Endothelial cell of umbilical vein (primary cell): ENCODE data around the gene TYSND1. TPM values are rescaled to one million over a fixed set of nuclear protein-coding genes. Genes with fewer than 3 reads are reported as not detected.

ENCODE experiments used
- BruUV-seq: library from RNA; stranded (reverse); fragments of 400-500 nt; replicated peaks from 2 replicates; lab custom pipeline; 2021; lab: Mats Ljungman, UMichigan
- CTCF ChIA-PET: fragments of 300-600, 350-600 bp; sonication (Branson Sonifier 250); formaldehyde crosslinking; loops from one replicate; lab custom pipeline; 2021; ENCODE audit warnings: antibody characterized with exemption, inconsistent platforms; lab: Charles Lee
- POLR2A ChIA-PET: fragments of 300-600, 350-600 bp; sonication (Branson Sonifier 250); formaldehyde crosslinking; loops from one replicate; lab custom pipeline; 2021; ENCODE audit warnings: antibody characterized with exemption, inconsistent platforms; lab: Charles Lee
- DNase-seq: peaks from one replicate; pipeline ENCODE4 v3.0.0-alpha.2; 2011; ENCODE audit warnings: low read depth, low spot score
- FAIRE-seq: peaks from 2 replicates; lab custom pipeline; 2011; peaks lifted over from hg19 to GRCh38; lab: Jason Lieb, UNC
- H2AFZ ChIP-seq: 2 replicates; pipeline ENCODE4 v1.6.0; 2012; ENCODE audit warnings: low read depth, low read length, control low read depth, inconsistent platforms
- H3K27ac ChIP-seq: 2 replicates; pipeline ENCODE4 v1.5.1; 2011; ENCODE audit warnings: low read depth, mild to moderate bottlenecking, control low read depth, low read length, moderate library complexity; ENCODE audit not compliant: insufficient read depth
- H3K27me3 ChIP-seq, 2 experiments: 2 replicates each; pipeline versions ENCODE4 v1.6.0 to v1.6.1; 2011; ENCODE audit warnings: low read length in 2 of 2, mixed read lengths in 1 of 2; ENCODE audit not compliant: control insufficient read depth in 2 of 2, insufficient read depth in 2 of 2
- H3K36me3 ChIP-seq, 2 experiments: 2 replicates in 1 of 2; 3 replicates in 1 of 2; pipeline ENCODE4 v1.5.1; 2011; ENCODE audit warnings: low read length in 2 of 2, mild to moderate bottlenecking in 1 of 2, moderate library complexity in 1 of 2; ENCODE audit not compliant: control insufficient read depth in 2 of 2, insufficient read depth in 2 of 2; ENCODE audit errors: extremely low read depth in 1 of 2
- H3K4me1 ChIP-seq: 3 replicates; pipeline ENCODE4 v1.5.1; 2011; ENCODE audit warnings: mild to moderate bottlenecking, low read length; ENCODE audit not compliant: control insufficient read depth, insufficient read depth; ENCODE audit errors: extremely low read depth
- H3K4me2 ChIP-seq: 2 replicates; pipeline ENCODE4 v1.6.1; 2011; ENCODE audit warnings: low read length, control low read depth, mixed read lengths; ENCODE audit not compliant: insufficient read depth
- H3K4me3 ChIP-seq, 3 experiments: fragments of 200-600 bp in 1 of 3; sonication (generic), shearing (Covaris generic) in 1 of 3; replicated peaks in 1 of 3; 2 replicates each; pipeline ENCODE4 v1.5.1; 2011 to 2016; ENCODE audit warnings: control low read depth in 3 of 3, low read length in 3 of 3, mild to moderate bottlenecking in 2 of 3, inconsistent platforms in 1 of 3, low read depth in 1 of 3, moderate library complexity in 1 of 3; ENCODE audit not compliant: insufficient read depth in 1 of 3
- H3K79me2 ChIP-seq: 2 replicates; pipeline ENCODE4 v1.6.0; 2012; ENCODE audit warnings: low read length, inconsistent platforms; ENCODE audit not compliant: control insufficient read depth, insufficient read depth
- H3K9ac ChIP-seq: replicated peaks from 2 replicates; pipeline ENCODE3; 2011; ENCODE audit warnings: low read length, control low read depth; ENCODE audit not compliant: insufficient read depth; ENCODE audit errors: extremely low read depth
- H3K9me1 ChIP-seq: replicated peaks from 3 replicates; pipeline ENCODE4 v1.6.0; 2011; ENCODE audit warnings: mild to moderate bottlenecking, low read length; ENCODE audit not compliant: control insufficient read depth, insufficient read depth; ENCODE audit errors: extremely low read depth
- H3K9me3 ChIP-seq: replicated peaks from 2 replicates; pipeline ENCODE4 v1.5.1; 2012; ENCODE audit warnings: low read length, inconsistent platforms; ENCODE audit not compliant: control insufficient read depth, insufficient read depth
- H4K20me1 ChIP-seq: replicated peaks from 2 replicates; pipeline ENCODE3; 2011; ENCODE audit warnings: mild to moderate bottlenecking, low read length; ENCODE audit not compliant: control insufficient read depth, insufficient read depth; ENCODE audit errors: extremely low read depth
- EZH2 ChIP-seq: IDR thresholded peaks from 2 replicates; pipeline ENCODE4 v1.6.1; 2012; ENCODE audit warnings: borderline replicate concordance, low read depth, mild to moderate bottlenecking, moderate library complexity, low read length, inconsistent platforms; ENCODE audit not compliant: severe bottlenecking
- FOS ChIP-seq: IDR thresholded peaks from 2 replicates; pipeline ENCODE4 v1.6.1; 2011; ENCODE audit warnings: mild to moderate bottlenecking, low read length, moderate library complexity, borderline replicate concordance; ENCODE audit not compliant: insufficient read depth
- GATA2 ChIP-seq: IDR thresholded peaks from 2 replicates; pipeline ENCODE4 v1.7.0; 2011; ENCODE audit warnings: low read depth, mild to moderate bottlenecking, moderate library complexity, mixed read lengths, low read length; ENCODE audit not compliant: insufficient read length, insufficient read depth
- JUN ChIP-seq: IDR thresholded peaks from 2 replicates; pipeline ENCODE4 v1.6.1; 2011; ENCODE audit warnings: borderline replicate concordance, low read depth; ENCODE audit not compliant: insufficient read length, insufficient read depth
- MAX ChIP-seq: IDR thresholded peaks from 2 replicates; pipeline ENCODE4 v1.6.1; 2011; ENCODE audit not compliant: insufficient read depth, insufficient read length
- MYC ChIP-seq: IDR thresholded peaks from one replicate; pipeline ENCODE4 v1.6.1; 2011; ENCODE audit warnings: mild to moderate bottlenecking, low read depth, low read length
- POLR2A ChIP-seq: IDR thresholded peaks from 2 replicates; pipeline ENCODE4 v1.6.1; 2012; ENCODE audit warnings: low read depth, mild to moderate bottlenecking, control low read depth, low read length
- POLR2AphosphoS5 ChIP-seq: IDR thresholded peaks from 2 replicates; pipeline ENCODE4 v1.6.1; 2012; ENCODE audit warnings: low read depth, mild to moderate bottlenecking, control low read depth, low read length, moderate library complexity; ENCODE audit not compliant: insufficient read depth
- dilution Hi-C: fragments of 300-500 bp; cut with MboI; formaldehyde crosslinking; loops from one replicate; pipeline ENCODE4 v1.15.0; 2019; ENCODE audit warnings: low sequenced_read_pairs; ENCODE audit not compliant: extremely low pct_ligation_motif_present
- intact Hi-C: fragments of 100-400 bp; cut with micrococcal nuclease; formaldehyde crosslinking; loops from one replicate; pipeline ENCODE4 v1.10.0; 2022
- polyA plus RNA-seq, 4 experiments: library from polyadenylated mRNA; depleted of rRNA in 3 of 4; stranded (reverse) in 3 of 4; unstranded in 1 of 4; fragments of >200 nt; gene quantifications; 2 replicates each; pipeline versions ENCODE4 v1.2.1 to v1.2.3, GENCODE V29; 2011 to 2012; ENCODE audit warnings: missing spikeins in 1 of 4
- total RNA-seq: library from RNA; stranded (reverse); gene quantifications from 2 replicates; pipeline ENCODE4 v1.2.3, GENCODE V29; 2021
- TF ChIP-seq, protein P1 (sequence below), 2 donors: IDR thresholded peaks; 1 replicate in 1 of 2; 2 replicates in 1 of 2; pipeline ENCODE4 v1.5.1; 2011; ENCODE audit warnings: low read length in 2 of 2, mild to moderate bottlenecking in 2 of 2, moderate library complexity in 2 of 2, control low read depth in 1 of 2, inconsistent platforms in 1 of 2, low read depth in 1 of 2; ENCODE audit not compliant: insufficient read depth in 1 of 2; ENCODE audit errors: extremely low read depth in 1 of 2

The TYSND1 gene
- total and polyA plus RNA-seq, 2 donors (not counting 3 experiments of a cell fraction or from before 2014, with no cell fraction given), result 5.1 to 7.8 TPM

DNA sequence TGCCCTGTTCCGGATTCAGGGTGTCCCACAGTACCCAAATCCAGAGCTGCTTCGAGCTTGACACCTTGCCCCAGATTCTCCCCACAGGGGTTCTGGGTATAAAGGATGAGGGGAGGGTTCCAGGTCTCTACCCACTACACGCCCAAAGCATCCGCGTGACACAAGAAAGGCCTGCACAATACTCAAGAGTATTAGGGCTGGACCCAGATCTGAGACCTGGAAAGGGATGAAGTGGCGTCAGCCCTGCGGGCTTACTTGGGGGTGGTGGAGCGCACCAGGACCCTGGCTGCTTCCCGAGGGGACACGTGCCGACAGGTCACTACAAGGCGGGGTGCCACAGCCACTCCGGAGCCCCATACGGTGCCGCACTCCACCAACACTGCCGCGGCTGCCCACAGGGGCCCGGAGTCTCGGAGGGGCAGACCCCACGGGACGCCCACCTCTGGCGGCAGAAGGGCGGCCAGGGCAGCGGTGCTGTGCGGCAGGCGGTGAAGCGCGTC, 1.3 kb downstream of the TYSND1 start:
- BruUV-seq, result no TSS peak
- peak overlapping the region; percentile 70 for H3K9ac ChIP-seq
- CTCF ChIA-PET, result interaction anchor here (0.7 to 3.4 kb wide), 9 partner anchors 11 to 358 kb away, joined by 3 to 95 read pairs (median 13); partner anchors contain the start of genes AIFM2 and SAR1A
- H3K27me3 ChIP-seq, result no peaks in the 10 kb centered on the region
- H3K9me3 ChIP-seq, result no peaks in the 10 kb centered on the region
- intact Hi-C loops, result loop anchor here (5.0 kb wide), 3 partner anchors 57 to 237 kb away; partner anchors contain the start of genes LRRC20 and PPA1
- H3K79me2 ChIP-seq, result peaks cover 6% of the 10 kb centered on the region
- TF ChIP-seq JUN (no peak), EZH2 (no peak), MAX (no peak), POLR2AphosphoS5 (no peak), POLR2A (no peak), MYC (no peak), FOS (no peak), GATA2 (no peak)
- TF ChIP-seq, protein P1, sequence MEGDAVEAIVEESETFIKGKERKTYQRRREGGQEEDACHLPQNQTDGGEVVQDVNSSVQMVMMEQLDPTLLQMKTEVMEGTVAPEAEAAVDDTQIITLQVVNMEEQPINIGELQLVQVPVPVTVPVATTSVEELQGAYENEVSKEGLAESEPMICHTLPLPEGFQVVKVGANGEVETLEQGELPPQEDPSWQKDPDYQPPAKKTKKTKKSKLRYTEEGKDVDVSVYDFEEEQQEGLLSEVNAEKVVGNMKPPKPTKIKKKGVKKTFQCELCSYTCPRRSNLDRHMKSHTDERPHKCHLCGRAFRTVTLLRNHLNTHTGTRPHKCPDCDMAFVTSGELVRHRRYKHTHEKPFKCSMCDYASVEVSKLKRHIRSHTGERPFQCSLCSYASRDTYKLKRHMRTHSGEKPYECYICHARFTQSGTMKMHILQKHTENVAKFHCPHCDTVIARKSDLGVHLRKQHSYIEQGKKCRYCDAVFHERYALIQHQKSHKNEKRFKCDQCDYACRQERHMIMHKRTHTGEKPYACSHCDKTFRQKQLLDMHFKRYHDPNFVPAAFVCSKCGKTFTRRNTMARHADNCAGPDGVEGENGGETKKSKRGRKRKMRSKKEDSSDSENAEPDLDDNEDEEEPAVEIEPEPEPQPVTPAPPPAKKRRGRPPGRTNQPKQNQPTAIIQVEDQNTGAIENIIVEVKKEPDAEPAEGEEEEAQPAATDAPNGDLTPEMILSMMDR (IDR thresholded peaks at IDR 0.05; ENCODE audit: extremely low read depth in 1 of 2, insufficient read depth in 1 of 2, low read depth in 1 of 2, low read length in 2 of 2), result no peak
- no peaks in the 10 kb centered on the region for H3K9me1 ChIP-seq
- FAIRE-seq (no peak), DNase-seq (no peak)
- no peaks in the 10 kb centered on the region for H4K20me1 ChIP-seq
- H3K36me3 ChIP-seq, result peaks cover 0 to 7% of the 10 kb centered on the region in 2 experiments
- peak overlapping the region; percentile 82 for H2AFZ ChIP-seq
- peak overlapping the region; percentile 55 for H3K4me2 ChIP-seq
- peaks cover 11% of the 10 kb centered on the region for H3K4me1 ChIP-seq
- dilution Hi-C loops, result no loop called here
- POLR2A ChIA-PET, result interaction anchor here (1.0 kb wide), 1 partner anchor 25 kb away, joined by 4 read pairs; the partner anchor contains the start of gene SAR1A
- H3K27ac ChIP-seq, result no peak overlapping the region
- peak overlapping the region; percentile 26 to 64 (median 64) for H3K4me3 ChIP-seq
